ENCODE results near the gene TIGAR.
A peak's percentile ranks its signal among the peaks of the same experiment; 100 is the strongest.

TIGAR gene

DNA sequence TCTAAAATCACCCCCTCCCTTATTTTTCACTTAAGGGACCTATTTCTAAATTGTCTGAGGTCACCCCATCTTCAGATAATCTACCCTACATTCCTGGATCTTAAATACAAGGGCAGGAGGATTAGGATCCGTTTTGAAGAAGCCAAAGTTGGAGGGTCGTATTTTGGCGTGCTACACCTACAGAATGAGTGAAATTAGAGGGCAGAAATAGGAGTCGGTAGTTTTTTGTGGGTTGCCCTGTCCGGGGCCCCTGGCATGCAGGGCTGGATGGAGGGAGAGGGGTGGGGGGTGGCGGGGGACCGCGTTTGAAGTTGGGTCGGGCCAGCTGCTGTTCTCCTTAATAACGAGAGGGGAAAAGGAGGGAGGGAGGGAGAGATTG lies 47.8 kb upstream of the TIGAR start:
- no peak for TF ChIP-seq TAF1 (IDR thresholded peaks at IDR 0.05; ENCODE audit: low read depth)
- TF ChIP-seq CEBPB (IDR thresholded peaks at IDR 0.05), result no peak
- no peak for TF ChIP-seq CREB1 (IDR thresholded peaks at IDR 0.05; ENCODE audit: low read depth)
- TF ChIP-seq, protein P1, sequence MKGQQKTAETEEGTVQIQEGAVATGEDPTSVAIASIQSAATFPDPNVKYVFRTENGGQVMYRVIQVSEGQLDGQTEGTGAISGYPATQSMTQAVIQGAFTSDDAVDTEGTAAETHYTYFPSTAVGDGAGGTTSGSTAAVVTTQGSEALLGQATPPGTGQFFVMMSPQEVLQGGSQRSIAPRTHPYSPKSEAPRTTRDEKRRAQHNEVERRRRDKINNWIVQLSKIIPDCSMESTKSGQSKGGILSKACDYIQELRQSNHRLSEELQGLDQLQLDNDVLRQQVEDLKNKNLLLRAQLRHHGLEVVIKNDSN (IDR thresholded peaks at IDR 0.05), result no peak
- TF ChIP-seq, protein P2, sequence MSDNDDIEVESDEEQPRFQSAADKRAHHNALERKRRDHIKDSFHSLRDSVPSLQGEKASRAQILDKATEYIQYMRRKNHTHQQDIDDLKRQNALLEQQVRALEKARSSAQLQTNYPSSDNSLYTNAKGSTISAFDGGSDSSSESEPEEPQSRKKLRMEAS (IDR thresholded peaks at IDR 0.05), result no peak
- no peak for TF ChIP-seq YY1 (IDR thresholded peaks at IDR 0.05; ENCODE audit: low read depth)
- TF ChIP-seq, protein P3, sequence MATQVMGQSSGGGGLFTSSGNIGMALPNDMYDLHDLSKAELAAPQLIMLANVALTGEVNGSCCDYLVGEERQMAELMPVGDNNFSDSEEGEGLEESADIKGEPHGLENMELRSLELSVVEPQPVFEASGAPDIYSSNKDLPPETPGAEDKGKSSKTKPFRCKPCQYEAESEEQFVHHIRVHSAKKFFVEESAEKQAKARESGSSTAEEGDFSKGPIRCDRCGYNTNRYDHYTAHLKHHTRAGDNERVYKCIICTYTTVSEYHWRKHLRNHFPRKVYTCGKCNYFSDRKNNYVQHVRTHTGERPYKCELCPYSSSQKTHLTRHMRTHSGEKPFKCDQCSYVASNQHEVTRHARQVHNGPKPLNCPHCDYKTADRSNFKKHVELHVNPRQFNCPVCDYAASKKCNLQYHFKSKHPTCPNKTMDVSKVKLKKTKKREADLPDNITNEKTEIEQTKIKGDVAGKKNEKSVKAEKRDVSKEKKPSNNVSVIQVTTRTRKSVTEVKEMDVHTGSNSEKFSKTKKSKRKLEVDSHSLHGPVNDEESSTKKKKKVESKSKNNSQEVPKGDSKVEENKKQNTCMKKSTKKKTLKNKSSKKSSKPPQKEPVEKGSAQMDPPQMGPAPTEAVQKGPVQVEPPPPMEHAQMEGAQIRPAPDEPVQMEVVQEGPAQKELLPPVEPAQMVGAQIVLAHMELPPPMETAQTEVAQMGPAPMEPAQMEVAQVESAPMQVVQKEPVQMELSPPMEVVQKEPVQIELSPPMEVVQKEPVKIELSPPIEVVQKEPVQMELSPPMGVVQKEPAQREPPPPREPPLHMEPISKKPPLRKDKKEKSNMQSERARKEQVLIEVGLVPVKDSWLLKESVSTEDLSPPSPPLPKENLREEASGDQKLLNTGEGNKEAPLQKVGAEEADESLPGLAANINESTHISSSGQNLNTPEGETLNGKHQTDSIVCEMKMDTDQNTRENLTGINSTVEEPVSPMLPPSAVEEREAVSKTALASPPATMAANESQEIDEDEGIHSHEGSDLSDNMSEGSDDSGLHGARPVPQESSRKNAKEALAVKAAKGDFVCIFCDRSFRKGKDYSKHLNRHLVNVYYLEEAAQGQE (IDR thresholded peaks at IDR 0.05; ENCODE audit: low read depth), result no peak
- no peak for TF ChIP-seq EP300 (IDR thresholded peaks at IDR 0.05; ENCODE audit: borderline replicate concordance)

DNA sequence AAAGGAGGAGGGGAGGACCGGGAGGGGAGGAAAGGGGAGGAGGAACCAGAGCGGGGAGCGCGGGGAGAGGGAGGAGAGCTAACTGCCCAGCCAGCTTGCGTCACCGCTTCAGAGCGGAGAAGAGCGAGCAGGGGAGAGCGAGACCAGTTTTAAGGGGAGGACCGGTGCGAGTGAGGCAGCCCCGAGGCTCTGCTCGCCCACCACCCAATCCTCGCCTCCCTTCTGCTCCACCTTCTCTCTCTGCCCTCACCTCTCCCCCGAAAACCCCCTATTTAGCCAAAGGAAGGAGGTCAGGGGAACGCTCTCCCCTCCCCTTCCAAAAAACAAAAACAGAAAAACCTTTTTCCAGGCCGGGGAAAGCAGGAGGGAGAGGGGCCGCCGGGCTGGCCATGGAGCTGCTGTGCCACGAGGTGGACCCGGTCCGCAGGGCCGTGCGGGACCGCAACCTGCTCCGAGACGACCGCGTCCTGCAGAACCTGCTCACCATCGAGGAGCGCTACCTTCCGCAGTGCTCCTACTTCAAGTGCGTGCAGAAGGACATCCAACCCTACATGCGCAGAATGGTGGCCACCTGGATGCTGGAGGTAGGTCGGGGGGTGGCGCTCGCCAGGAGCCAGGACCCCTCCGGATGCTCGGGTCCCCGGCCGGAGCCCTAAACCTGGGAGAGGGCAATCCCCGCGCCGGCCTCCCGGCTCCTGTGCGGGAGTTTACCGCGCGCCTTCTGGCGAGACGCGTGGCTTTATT lies 47.2 kb upstream of the TIGAR start, which contains the start of gene CCND2:
Gene CCND2, plus strand, starts transcription at position 111 of the 744 bp plus-strand sequence. Its CDS starts 279 bp downstream, at position 390.
- no peak; the same call in 1 of the 2 replicates for TF ChIP-seq CEBPB (IDR thresholded peaks at IDR 0.05)
- no peak; the same call in 1 of the 2 replicates for TF ChIP-seq ZBTB7A (IDR thresholded peaks at IDR 0.05; ENCODE audit: low read depth)
- TF ChIP-seq YY1 (IDR thresholded peaks at IDR 0.05; ENCODE audit: low read depth), result 0 out of 2 replicates have a peak, but pooled peaks have one; percentile 28
- TF ChIP-seq FOXM1 (IDR thresholded peaks at IDR 0.05; ENCODE audit: borderline replicate concordance, low read depth), result no peak
- TF ChIP-seq, protein P2 (IDR thresholded peaks at IDR 0.05), result peak; percentile 50; the same call in 1 of the 2 replicates

DNA sequence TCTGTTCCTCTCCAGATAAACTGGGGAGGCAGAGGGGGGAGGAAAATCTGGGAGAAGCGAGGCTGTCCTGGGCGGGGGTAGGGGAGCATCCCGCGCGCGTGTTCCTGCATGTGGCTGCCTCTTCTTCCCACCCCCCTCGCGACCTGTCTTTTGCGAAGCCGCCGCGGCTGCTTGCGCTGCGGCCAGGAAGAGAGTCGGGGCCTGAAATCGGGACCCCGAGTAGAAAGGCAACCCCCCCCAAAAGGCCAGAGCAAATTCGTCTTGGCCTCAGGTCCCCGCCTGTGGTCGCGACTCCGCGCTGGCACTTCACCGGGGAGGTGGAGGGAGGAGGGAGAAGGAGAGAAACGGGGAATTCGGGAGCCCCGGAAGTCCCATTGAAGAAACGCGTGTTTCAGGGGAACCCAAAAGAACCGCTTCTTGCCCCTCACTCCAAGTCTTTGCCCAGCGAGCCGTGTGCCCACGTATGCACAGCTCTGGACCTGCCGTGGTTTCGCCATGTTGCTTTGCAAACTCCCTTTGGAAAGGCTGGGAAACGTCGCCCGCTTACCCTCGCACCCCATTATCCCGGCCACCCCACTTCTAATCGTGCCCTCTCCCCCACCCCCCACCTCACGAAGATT lies 46.5 kb upstream of the TIGAR start:
- TF ChIP-seq YY1 (IDR thresholded peaks at IDR 0.05; ENCODE audit: low read depth), result no peak
- TF ChIP-seq, protein P3 (IDR thresholded peaks at IDR 0.05; ENCODE audit: low read depth), result no peak
- TF ChIP-seq, protein P1 (IDR thresholded peaks at IDR 0.05), result no peak
- TF ChIP-seq FOXM1 (IDR thresholded peaks at IDR 0.05; ENCODE audit: borderline replicate concordance, low read depth), result no peak
- 0 out of 2 replicates have a peak, but pooled peaks have one; percentile 5 for TF ChIP-seq ZBTB7A (IDR thresholded peaks at IDR 0.05; ENCODE audit: low read depth)

DNA sequence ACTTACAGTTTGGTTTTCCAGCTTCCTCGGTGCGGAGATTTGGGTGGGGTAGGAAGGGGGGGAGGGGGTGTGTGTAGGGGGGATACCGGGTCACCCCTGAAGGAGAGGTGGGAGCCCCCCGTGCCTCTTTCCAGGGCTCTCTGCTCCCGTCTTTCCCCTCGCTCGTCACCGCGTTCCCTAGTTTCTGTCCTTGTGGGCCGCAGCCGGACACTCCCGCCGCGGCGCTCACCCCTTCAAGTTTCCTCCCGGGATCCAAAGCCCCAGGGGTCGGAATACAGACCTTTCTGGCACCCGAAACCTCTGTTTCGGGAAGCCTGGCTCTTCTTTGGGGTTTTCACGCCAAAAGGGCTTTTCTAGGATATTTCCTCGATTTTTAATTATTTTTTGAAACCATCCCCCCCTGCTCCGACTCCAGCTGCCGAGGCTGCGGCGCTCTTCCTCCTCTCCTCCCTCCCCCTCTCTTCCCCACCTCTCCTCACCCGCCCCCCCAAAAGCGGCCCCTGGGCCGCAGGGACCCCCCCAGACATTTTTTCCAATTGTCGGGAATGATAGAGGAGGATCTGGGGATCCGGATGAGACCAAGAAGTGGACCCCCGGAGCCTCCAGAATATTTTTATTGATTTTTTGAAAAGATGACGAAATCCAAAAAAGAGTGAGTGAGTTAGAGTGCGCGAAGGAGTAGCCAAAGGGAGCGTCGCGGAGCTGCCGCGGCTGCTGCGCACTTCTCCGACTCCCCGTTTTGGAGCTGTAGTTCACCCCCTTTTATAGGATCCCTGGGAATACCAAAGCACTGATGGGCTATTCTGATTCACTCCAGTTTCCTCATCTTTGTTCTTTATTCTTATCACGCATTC lies 45.8 kb upstream of the TIGAR start:
- TF ChIP-seq EP300 (IDR thresholded peaks at IDR 0.05; ENCODE audit: borderline replicate concordance), result no peak
- TF ChIP-seq, protein P3 (IDR thresholded peaks at IDR 0.05; ENCODE audit: low read depth), result no peak
- no peak for TF ChIP-seq YY1 (IDR thresholded peaks at IDR 0.05; ENCODE audit: low read depth)
- no peak for TF ChIP-seq RAD21 (IDR thresholded peaks at IDR 0.05; ENCODE audit: low read depth)
- TF ChIP-seq TCF12 (IDR thresholded peaks at IDR 0.05; ENCODE audit: low read depth), result no peak
- TF ChIP-seq CEBPB (IDR thresholded peaks at IDR 0.05), result no peak
- TF ChIP-seq ZBTB7A (IDR thresholded peaks at IDR 0.05; ENCODE audit: low read depth), result no peak

All from Ishikawa (cell line).